Measurements from ENCODE around the gene ITPK1. TPM values are rescaled to one million over a fixed set of nuclear protein-coding genes. Genes with fewer than 3 reads are reported as not detected.
"Not testable (repeated sequence)": the region's sequence is repeated elsewhere in the genome, so short reads cannot be mapped to it uniquely, and the experiment has no call there.

Gene ITPK1
- polyA plus RNA-seq, 4 donors, result 30.4 to 34.3 (median 31.7) TPM

DNA sequence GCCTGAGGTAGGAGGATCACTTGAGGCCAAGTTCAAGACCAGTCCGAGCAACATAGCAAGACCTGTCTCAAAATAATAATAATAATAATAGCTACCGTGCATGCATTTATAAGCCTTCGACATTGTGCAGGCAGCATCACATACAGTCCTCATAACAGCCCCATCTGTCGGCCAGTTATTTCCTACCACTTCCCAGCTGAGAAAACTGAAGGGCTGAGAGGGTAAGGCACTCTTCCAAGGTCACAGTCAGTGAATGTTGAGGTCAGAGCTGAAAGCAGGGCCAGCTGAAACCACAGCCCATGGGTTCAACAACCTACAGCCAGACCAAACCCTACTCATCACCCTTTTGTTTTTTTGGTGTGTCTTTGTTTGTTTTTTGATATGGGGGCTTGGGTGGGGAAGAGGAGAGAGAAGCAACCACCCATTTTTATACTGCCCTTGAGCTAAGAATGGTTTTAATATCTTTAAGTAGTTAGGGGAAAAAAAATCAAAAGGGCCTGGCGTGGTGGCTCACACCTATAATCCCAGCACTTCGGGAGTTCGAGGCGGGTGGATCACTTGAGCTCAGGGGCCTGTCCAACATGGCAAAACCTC lies 16.8 kb upstream of the ITPK1 start:
- DNase-seq (ENCODE audit: low read depth in 4 of 4, low spot score in 3 of 4), result no peak

DNA sequence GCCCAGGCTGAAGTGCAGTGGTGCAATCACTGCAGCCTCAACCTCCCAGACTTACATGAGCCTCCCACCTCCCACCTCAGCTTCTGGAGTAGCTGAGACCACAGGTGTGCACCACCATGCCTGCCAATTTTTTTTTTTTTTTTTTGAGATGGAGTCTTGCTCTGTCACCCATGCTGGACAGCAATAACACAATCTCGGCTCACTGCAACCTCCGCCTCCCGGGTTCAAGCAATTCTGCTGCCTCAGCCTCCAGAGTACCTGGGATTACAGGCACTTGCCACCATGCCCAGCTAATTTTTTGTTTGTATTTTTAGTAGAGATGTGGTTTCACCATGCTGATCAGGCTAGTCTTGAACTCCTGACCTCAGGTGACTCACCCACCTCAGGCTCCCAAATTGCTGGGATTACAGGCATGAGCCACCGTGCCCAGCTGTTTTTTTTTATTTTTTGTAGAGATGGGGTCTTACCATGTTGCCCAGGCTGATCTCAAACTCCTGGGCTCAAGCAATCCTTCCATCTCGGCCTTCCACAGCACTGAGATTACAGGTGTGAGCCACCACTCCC lies 15.6 kb upstream of the ITPK1 start:
- not testable (repeated sequence) for DNase-seq (ENCODE audit: low read depth in 4 of 4, low spot score in 3 of 4)

DNA sequence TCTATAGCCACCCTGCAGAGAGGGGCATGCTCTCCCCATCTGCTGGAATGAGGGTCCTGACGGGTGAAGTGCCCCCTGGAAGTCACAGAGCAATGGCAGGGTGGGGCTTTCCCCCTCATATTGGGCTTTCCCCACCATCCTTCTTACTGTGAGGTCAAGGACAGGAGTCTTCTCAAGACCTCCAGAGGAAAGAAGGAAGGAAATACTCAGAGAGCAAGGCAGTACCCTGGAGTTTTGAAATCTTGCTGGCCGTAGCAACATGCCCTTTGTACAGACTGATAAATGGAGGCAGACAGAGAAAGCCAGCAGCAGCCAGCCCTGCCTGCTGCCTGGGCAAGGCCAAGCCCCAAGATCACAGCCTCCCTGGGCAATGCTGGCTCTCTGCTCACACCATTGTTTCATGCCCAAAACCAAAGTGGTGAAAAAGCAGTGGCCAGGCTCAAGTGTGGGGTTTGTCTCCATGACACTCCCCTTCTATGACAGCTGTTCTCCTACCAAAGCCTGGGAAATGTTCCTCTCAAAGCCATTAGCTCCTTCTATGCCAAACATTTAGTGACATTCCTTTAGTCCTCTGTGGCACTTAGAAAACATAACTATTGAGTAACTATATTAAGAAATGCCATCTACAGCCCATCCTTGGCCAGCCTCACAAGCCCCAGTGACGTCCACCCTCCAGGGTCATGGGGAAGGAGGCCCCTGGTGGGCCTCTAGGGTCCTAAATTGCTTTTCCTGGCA lies 13.2 kb upstream of the ITPK1 start:
- DNase-seq (ENCODE audit: low read depth in 4 of 4, low spot score in 3 of 4), result no peak

DNA sequence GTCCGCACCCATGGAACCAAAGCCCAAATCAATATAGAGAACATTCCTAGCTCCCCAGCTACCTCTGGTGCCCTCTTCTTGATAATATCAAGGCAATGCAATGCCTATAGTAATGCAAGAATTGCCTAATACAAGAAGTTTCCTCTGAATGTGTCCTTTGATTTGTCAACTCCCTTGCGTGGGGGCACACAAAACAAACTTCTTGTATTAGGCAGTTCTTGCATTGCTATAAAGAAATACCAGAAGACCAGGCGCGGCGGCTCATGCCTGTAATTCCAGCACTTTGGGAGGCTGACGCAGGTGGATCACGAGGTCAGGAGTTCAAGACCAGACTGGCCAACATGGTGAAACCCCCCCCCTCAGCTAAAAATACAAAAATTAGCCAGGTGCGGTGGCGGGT lies 10.4 kb upstream of the ITPK1 start:
- DNase-seq (ENCODE audit: low read depth in 4 of 4, low spot score in 3 of 4), result no peak

DNA sequence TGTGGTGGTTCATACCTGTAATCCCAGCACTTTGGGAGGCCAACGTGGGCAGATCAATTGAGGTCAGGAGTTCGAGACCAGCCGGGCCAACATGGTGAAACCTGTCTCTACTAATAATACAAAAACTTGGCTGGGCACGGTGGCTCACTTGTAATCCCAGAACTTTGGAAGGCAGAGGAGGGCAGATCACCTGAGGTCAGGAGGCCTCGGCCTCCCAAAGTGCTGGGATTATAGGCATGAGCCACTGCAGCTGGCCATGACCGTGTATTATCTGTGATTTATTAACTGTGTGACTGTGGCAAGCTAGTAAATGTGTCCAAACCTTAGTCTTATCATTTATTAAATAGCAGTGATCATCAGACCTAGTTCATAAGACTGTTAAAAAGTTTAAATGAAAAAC lies 7.1 kb upstream of the ITPK1 start:
- DNase-seq (ENCODE audit: low read depth in 4 of 4, low spot score in 3 of 4), result no peak

DNA sequence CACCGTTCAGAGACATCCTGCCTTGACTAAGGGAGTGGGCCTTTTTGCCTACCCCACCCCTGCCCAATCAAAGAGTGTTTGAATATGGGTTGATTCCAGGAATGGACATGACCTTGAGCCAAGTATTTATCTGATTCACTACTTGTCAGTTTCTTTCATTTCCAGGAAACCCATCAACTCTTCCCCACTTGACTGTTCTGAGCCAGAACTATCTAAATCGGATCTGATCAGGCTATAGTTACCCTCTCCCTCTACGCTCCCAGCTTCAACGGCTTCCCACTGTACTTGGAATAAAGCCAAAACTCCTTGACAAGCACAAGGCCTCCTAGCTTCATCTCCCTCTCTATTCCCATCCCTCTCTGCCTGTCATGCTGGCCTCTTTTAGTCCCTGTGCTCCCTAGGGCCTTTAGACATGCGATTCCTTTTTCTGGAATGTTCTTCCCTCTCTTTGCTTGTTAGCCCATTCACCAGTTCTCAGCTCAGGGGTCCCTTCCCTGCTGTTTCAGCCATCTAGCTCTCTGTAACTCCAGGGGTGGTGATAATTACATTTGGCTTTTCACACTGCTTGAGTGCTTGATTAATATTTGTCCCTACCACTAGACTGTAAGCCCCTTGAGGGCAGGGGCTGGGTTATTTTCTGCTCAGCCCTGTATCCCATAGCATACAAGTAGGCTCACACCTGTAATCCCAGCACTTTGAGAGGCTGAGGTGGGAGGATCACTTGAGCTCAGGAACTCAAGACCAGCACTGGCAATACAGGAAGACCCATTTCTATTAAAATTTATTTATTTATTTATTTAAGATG lies 5.5 kb upstream of the ITPK1 start:
- no peak for DNase-seq (ENCODE audit: low read depth in 4 of 4, low spot score in 3 of 4)

DNA sequence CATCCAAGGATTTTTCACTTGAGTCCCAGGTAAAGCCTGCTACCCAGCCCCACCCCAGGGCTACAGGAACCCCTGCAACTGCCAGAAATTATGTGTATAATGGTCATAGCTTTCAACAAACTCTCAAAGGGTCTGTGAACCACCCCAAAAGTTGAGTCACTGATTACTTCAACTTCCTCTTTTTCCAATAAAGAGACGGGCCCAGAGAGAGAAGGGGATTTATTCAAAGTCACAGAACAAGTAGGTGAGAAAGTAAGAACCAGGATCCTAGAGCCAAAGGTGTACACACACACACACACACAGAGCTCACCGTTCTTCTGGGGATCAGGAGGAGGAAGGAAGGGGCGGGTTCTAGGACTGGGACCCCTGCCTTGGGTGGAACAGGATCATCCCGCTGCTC lies 4.8 kb upstream of the ITPK1 start:
- no peak for DNase-seq (ENCODE audit: low read depth in 4 of 4, low spot score in 3 of 4)

DNA sequence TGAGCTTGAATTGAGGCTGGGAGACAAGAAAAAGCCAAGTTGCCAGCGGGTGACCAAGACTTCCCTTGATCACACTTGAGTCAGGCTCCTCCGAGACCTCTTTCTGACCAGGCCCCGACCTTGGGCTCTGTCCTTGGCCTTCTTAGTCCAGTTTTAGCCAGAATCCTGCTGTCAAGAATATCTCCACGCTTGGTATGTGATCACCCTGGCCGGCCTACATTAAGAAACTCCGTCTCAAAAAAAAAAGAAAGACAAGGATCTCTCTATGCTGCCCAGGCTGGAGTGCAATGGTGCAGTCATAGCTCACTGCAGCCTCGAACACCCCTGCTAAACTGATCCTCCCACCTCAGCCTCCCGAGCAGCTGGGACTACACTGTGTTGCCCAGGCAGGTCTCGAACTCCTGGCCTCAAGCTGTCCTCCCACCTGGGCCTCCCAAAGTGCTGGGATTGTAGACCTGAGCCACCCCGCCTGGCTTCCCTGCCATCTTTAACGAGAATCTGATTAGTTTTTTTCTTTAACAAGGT lies 1.0 kb upstream of the ITPK1 start:
- no peak for DNase-seq (ENCODE audit: low read depth in 4 of 4, low spot score in 3 of 4)

DNA sequence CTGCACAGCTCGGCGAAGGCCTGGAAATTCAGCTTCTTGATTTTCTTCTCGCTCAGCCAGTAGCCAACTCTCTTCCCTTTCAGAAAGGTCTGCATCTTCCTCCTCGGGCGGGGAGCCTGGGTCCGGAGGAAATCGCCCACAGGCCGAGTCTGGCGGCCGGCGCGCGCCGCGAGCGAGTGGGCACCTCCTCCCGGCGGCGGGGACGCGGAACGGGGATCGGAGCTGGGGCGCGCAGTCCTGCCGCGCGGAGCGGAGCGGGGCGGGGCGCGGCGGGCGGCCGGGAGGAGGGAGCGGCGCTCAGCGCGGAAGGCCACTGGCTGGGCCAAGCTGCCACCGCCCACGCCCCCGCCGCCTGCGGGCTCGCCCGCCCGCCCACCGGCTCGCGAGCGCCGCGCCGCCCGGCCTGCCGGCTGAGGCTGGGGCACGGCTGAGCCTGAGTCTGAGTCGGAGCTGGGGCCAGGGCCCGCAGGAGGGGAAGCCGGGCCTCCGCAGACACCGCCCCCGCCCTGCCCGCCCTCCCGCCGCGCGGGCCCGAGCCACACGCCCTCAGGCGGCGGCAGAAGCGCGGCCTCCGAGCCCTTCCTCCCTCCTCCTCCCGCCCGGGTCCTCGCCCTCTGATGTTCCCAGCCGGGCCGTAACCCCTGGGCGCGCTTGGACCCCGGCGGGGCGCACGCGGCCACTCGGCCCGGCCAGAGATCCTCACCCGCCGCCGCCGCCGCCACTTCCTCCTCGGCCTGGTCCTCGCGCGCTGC lies 480 bp downstream of the ITPK1 start:
- DNase-seq (ENCODE audit: low read depth in 4 of 4, low spot score in 3 of 4), result peak in 3 of 4 donors; percentile 68 to 78 (median 71)

DNA sequence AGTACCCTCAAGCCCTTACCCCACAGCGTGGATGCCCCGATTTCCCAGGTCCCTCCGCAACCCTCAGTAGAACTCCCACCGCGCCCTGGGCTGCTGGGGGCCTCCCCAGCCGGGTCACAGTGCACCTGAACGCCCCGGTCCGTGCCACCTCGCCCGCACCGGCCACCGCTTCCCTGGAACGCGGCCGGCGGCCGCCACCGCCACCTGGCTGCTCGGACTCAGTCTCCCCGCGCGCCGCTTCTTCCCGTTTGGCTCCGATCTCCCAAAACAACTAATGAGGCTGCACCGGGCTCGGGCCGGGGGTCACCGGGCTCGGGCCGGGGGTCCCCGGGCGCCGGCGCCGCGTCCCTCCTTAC lies 1.0 kb downstream of the ITPK1 start:
- no peak for DNase-seq (ENCODE audit: low read depth in 4 of 4, low spot score in 3 of 4)

DNA sequence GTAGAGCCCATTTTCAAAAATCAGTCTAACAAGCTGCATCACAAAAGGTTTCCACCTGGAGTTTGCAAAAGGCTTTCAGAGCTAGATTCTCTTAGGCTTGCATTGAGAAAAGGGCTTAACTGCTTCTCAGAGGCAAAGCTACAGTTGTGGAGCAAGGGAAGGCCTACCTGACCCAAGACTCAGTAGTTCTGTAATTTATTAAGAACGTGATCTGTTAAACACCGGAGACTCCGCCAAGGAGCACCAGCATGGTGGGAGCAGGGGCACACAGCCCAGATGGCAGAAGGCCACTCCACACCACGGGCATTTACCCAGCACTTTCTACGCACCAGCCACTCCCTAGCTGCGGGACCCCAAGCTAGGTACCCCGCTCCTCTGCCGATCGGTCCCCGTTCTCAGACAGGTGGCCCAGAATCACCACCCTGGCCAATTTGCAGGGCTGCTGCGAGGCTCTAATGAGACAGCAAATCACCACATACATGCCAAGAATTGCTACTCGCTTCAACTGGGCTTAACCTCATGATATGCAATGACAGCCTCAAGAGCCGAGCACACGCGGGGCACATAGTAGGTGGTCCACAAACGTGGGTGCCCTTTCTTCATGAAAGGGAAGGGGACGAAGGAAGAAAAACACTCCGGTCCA lies 1.5 kb downstream of the ITPK1 start:
- no peak for DNase-seq (ENCODE audit: low read depth in 4 of 4, low spot score in 3 of 4)

DNA sequence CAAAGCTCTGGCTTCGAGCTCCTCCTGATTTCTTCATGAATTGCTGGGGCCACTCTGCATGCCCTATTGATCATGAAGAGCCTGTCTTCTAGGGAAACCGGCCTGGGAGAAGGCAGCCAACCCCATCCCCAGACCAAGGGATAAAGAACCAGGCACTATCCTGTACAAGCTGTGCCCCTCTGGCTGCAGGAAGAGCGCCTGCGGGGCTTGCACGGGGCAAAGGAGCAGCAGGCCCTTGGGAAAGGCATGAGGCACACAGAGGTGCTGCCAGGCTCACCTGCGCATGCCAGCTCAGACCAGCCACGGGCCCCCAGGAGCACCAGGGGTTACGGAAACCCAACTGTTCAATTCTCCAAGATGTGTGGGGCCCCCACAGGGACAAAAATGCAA lies 2.1 kb downstream of the ITPK1 start:
- DNase-seq (ENCODE audit: low read depth in 4 of 4, low spot score in 3 of 4), result no peak

DNA sequence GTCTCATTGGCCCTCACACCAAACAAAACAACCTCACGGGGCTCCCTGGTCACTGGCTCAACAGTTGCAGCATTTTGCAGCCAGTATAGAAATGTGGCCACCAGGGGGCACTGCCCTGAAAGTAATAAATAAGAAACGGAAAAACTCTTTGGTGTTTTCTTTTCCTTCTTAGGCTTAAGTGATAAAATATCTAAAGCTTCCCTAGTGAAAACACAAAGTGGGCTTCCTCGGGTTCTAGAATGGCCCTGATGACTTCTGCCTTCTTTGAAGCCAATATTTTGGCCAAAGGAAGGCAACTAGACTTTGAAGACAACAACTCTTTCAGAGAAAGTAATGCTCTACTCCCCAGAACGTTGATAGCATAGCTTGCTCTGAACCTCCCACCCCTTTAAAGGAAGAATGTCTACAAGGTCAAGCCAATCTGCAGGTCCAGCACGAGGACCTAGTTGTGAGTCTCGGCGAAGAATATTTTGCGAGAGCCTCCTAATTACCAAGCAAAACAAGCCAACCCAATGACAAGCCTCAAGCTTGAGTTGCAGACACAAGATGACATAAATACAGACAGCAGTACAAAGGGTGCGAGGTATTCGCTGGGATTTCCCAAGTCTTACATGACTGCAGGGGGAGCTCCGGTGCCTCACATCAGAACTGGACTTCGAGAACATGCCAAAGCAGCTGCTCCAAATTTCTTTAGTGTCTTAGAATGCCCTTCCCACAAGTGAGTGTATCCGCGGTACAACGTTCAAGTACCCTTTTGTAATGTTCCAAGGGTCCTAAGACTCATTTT lies 2.6 kb downstream of the ITPK1 start:
- DNase-seq (ENCODE audit: low read depth in 4 of 4, low spot score in 3 of 4), result peak; percentile 68 to 72 (median 70)

DNA sequence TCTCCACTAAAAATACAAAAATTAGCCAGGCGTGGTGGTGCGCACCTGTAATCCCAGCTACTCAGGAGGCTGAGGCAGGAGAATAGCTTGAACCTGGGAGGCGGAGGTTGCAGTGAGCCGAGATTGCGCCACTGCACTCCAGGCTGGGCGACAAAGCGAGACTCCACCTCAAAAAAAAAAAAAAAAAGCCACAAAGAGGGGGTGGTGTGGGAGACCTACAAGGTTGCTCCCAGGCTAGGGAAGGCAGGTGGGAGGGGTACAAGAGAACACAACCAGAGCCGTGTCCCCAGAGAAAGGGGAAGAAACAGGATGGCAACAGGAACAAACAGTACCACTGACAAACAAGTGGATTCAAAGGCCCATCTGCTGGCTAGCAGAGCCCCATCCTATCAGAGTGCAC lies 4.2 kb downstream of the ITPK1 start:
- DNase-seq (ENCODE audit: low read depth in 4 of 4, low spot score in 3 of 4), result not testable (repeated sequence)

DNA sequence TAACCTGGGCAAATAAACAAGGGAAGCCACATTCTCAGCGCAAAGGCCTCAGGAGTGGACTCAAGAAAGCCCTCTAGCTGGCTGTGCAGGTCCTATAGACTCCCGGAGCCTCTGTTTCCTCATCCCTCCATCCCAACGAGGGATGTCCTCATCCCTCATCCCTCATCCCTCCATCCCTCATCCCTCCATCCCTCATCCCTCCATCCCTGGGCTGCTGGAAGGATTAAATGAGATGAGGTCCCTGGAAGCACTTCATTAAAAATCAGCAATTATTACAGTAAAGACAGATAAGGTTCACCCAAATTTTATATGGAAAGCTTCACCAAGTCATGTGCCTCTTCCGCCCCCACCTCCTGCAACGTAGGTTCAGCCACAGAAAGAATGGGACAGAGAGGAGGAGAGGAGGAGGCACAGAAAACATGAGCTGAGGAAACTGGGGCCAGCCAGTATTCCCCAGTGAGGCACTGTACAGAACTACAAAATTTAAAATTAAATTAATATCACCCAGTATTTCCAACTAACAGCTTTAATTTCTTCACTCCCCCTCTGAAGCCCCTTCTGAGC lies 4.8 kb downstream of the ITPK1 start:
- no peak for DNase-seq (ENCODE audit: low read depth in 4 of 4, low spot score in 3 of 4)

DNA sequence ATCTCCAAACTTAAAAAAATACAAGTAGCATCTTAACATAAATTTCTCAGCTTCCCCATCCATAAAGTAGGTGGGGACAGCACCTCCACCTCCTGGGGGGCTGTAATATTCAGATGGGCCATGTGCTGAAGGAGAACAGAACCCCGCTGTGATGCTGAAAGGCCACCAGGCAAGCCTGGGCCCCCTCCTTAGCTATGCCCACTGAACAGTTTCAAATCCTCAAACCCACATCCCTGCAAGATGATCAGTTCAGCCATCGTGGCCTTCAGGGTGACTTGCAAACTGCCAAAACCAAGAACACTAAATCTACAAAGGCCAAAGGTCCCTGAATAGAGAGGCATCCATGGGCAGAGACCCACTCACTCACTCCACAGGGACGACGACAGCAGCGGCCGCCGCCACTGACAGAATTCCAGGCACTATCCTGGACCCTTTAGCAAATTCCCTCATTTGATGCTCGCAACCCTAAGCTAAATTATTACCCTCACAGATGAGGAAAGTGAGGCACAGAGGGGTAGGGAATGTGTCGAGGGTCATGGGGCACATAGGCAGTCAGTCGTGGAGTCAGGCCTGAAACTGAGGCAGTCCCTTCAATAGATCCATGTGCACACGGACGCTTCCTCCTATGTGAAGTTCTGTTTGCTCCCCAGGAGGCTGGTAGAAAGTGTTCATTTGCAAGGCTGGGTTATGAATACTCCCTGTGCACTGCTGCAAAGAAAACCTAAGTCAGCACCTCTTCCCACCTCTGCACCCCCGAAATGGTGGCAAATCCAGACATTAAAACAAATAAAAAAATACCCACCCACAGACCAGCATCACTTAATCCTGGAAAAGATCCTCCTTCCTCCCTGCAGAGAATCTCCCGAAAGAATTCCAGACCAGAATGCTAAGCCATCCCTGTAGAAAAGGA lies 5.9 kb downstream of the ITPK1 start:
- DNase-seq (ENCODE audit: low read depth in 4 of 4, low spot score in 3 of 4), result no peak

DNA sequence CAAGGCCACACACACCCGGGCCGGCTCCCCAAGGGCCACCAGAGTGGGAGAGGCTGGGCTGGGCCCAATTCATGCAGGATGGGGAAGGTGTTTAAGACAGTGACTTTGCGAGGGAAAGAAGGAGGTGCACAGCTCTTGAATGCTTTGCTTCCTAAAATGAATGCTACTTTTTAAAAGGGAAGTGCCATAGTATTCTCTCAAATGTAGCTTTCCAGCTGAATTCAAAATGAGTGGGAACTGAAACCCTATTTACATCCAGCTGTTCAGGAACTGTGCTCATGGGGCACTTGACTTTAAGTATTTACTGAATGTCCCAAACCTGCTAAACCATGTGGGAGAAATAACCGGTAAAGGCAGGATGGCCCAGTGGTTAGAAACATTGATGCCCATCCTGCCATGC lies 7.6 kb downstream of the ITPK1 start:
- DNase-seq (ENCODE audit: low read depth in 4 of 4, low spot score in 3 of 4), result no peak

DNA sequence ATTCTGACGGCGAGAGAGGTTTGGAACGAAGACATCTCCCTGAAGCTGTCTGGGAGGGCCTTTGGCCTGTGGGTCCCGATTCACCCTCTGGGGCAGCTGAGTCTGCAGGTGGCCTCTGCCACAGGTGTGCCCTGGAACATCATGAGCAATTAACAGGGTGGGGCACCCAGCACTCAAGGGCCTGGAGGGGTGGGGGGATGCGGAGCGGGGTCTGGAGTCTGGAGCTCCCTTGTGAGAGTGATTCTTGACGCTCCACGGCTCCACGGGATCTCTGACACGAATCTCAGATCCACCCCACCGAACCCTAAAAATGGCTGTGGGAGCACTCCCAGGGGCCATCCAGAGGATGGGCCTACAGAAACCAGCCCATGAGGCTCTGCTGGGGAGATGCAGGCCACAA lies 8.3 kb downstream of the ITPK1 start:
- DNase-seq (ENCODE audit: low read depth in 4 of 4, low spot score in 3 of 4), result no peak

Data from right renal pelvis (tissue), 4 donors.